BLaER1 treated with 17β-estradiol and CSF1 and Interleukin-3, amounts not matched to agents 10 nM and 100 nM (cell line): ENCODE data around the gene APOOL.
"Not testable (repeated sequence)": the region's sequence is repeated elsewhere in the genome, so short reads cannot be mapped to it uniquely, and the experiment has no call there.

Experiments used
- H3K27ac ChIP-seq, 11 experiments: shearing (Covaris generic); formaldehyde crosslinking; 2 replicates each; pipeline ENCODE4 v1.8.1; 2022
- H3K27me3 ChIP-seq, 11 experiments: shearing (Covaris generic); formaldehyde crosslinking; 2 replicates each; pipeline ENCODE4 v1.8.1; 2022
- H3K36me3 ChIP-seq, 11 experiments: shearing (Covaris generic); formaldehyde crosslinking; 2 replicates each; pipeline ENCODE4 v1.8.1; 2022
- H3K4me1 ChIP-seq, 10 experiments: shearing (Covaris generic); formaldehyde crosslinking; 2 replicates each; pipeline ENCODE4 v1.8.1; 2022
- H3K4me2 ChIP-seq, 11 experiments: shearing (Covaris generic); formaldehyde crosslinking; 2 replicates each; pipeline ENCODE4 v1.8.1; 2022
- H3K4me3 ChIP-seq, 10 experiments: shearing (Covaris generic); formaldehyde crosslinking; 2 replicates each; pipeline ENCODE4 v1.8.1; 2022
- H3K9ac ChIP-seq, 11 experiments: shearing (Covaris generic); formaldehyde crosslinking; 2 replicates each; pipeline ENCODE4 v1.8.1; 2022
- H3K9me3 ChIP-seq, 11 experiments: shearing (Covaris generic); formaldehyde crosslinking; replicated peaks in 1 of 11; 2 replicates each; pipeline ENCODE4 v1.8.1; 2022
- H4K20me1 ChIP-seq, 11 experiments: shearing (Covaris generic); formaldehyde crosslinking; 2 replicates each; pipeline ENCODE4 v1.8.1; 2022
- Cebpa-rat ChIP-seq, 11 experiments: shearing (Covaris generic); IDR thresholded peaks; 2 replicates each; pipeline ENCODE4 v1.8.1; 2022

APOOL gene

DNA sequence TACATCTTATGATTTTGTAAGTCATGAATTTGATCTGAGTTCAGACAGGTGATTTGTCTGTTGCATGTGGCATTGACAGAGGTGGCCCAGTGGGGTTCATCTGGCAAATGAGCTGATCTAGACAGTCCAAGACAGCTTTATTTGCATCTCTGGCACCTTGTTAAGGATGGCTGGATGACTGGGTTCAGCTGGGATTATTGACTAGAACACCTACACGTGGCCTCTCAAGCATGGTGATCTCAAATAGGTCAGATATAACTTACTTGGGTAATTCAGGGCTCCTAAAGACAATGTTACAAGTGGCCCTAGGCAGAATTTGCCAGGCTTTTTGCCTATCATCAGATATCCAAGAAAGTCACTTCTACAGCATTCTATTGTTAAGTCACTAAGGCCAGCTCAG, 48.0 kb downstream of the APOOL start:
- H3K27me3 ChIP-seq, result peaks cover 68 to 100% (median 82%) of the 10 kb centered on the region in 11 experiments
- no peak overlapping the region for H3K4me2 ChIP-seq
- no peak for TF ChIP-seq Cebpa-rat (IDR thresholded peaks at IDR 0.05)
- H3K4me1 ChIP-seq, result no peaks in the 10 kb centered on the region
- H3K4me3 ChIP-seq, result no peak overlapping the region
- no peaks in the 10 kb centered on the region; a peak in 1 of 22 replicates for H4K20me1 ChIP-seq
- no peak overlapping the region for H3K27ac ChIP-seq
- no peaks in the 10 kb centered on the region for H3K9me3 ChIP-seq
- H3K36me3 ChIP-seq, result no peaks in the 10 kb centered on the region
- no peak overlapping the region for H3K9ac ChIP-seq

DNA sequence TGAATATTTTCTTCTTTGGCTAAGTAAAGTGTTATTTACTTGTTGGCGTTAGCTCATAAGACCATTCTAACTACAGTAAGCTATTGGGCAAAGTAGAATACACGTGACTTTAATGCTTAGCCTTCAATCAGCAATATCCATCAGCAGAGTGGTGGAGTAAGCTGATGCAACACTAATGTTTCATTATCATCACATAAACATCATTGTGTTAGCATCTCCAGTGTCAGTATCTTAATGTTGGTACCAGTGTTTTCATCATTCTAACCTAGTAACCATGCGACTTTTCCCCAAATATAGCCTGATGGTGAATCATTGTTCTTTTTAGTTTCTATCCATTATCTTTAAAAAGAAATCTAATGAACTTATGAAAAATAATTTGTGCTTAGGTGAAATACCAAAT, 48.5 kb downstream of the APOOL start:
- H3K36me3 ChIP-seq, result no peaks in the 10 kb centered on the region
- no peaks in the 10 kb centered on the region for H3K9me3 ChIP-seq
- peaks cover 62 to 100% (median 81%) of the 10 kb centered on the region in 11 experiments for H3K27me3 ChIP-seq
- H3K4me2 ChIP-seq, result no peak overlapping the region
- no peak for TF ChIP-seq Cebpa-rat (IDR thresholded peaks at IDR 0.05)
- H3K27ac ChIP-seq, result no peak overlapping the region
- H3K9ac ChIP-seq, result no peak overlapping the region
- H3K4me3 ChIP-seq, result no peak overlapping the region
- no peaks in the 10 kb centered on the region; a peak in 1 of 22 replicates for H4K20me1 ChIP-seq
- H3K4me1 ChIP-seq, result no peaks in the 10 kb centered on the region

DNA sequence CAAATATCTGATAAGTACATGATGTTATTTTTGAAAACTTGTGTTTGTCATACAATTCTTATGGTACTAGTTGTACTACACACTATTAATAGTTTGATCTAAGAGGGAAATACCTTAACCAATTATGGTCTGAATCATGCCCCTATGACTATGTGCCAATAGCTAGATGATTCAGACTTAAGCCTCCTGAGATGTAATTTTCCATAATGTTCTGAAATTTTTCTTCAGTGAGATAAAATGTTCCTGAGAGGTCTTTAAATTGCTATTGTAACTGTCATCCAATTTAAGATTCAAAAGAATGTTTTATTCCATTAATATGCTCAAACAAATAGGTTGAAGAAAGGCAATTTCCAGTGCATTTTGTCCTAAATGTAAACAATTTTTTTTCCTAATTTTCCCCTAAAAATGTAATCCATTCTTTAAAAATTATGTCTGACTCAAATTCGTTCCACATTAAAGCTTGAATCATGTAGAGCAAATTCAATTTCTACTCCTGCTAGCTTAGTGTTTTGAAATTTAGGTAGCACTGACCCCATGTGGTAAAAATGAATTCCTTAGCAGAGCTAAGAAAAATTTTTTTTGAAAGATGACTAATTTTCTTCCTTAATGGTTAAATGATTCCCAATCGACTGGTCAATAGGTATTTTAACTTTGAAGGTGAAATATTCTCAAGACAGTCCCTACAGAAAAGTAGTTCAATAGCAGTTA, 49.1 kb downstream of the APOOL start:
- H3K27me3 ChIP-seq, result peaks cover 56 to 94% (median 75%) of the 10 kb centered on the region in 11 experiments
- no peaks in the 10 kb centered on the region for H3K36me3 ChIP-seq
- H3K27ac ChIP-seq, result no peak overlapping the region
- no peak overlapping the region for H3K9ac ChIP-seq
- H3K4me2 ChIP-seq, result no peak overlapping the region
- no peaks in the 10 kb centered on the region for H3K4me1 ChIP-seq
- TF ChIP-seq Cebpa-rat (IDR thresholded peaks at IDR 0.05), result no peak
- no peak overlapping the region for H3K4me3 ChIP-seq
- no peaks in the 10 kb centered on the region; a peak in 1 of 22 replicates for H4K20me1 ChIP-seq
- no peaks in the 10 kb centered on the region for H3K9me3 ChIP-seq

DNA sequence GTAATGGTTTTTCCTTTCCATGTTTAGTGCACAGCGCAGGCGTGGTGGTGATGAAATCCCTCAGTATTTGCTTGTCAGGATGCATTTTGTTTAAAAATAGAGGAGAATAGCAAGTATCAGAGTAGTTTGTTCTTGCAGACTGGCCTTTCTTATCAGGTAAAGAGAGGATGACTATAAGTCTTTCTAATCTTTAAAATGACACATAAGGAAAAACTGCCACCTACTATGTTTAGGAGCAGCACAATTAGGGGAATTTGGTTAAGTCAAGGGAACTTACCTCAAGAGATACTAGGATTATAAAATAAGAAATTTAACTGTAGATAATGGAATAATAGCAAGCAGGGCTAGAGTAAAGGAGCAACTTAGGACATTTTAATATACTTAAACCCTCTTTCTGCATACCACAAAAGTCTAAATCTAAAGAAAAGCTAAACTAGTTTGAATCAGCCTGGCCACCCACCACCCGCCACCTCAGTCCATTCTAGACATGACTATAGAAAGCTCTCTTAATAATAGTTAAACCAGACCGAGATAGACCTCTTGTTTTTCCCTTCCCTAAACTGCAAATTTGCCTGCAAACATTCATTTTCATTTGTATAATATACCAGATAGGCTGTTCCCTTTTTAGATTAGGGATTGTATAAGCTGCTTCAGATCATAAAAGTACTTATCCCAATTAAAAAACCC, 62.0 kb downstream of the APOOL start:
- Histone ChIP-seq H3K9ac (no peak overlapping the region), H3K27ac (no peak overlapping the region), H3K4me1 (no peaks in the 10 kb centered on the region), H3K36me3 (peaks cover 0 to 6% (median 0%) of the 10 kb centered on the region in 11 experiments; a peak in 1 of 22 replicates), H4K20me1 (no peaks in the 10 kb centered on the region), H3K9me3 (peaks cover 5 to 22% (median 13%) of the 10 kb centered on the region in 11 experiments; a peak in 16 of 22 replicates), H3K4me2 (no peak overlapping the region), H3K4me3 (no peak overlapping the region), H3K27me3 (peaks cover 58 to 89% (median 79%) of the 10 kb centered on the region in 11 experiments)
- TF ChIP-seq Cebpa-rat (IDR thresholded peaks at IDR 0.05), result no peak

- H4K20me1 ChIP-seq, H3K9ac ChIP-seq, H3K4me3 ChIP-seq, H3K9me3 ChIP-seq, H3K4me1 ChIP-seq, H3K4me2 ChIP-seq, H3K36me3 ChIP-seq, H3K27ac ChIP-seq: not testable (repeated sequence)
- H3K27me3 ChIP-seq, result peaks cover 13 to 52% (median 45%) of the 10 kb centered on the region in 11 experiments; a peak in 20 of 22 replicates
These were observed 73.6 kb downstream of the APOOL start for GRCh38 chrX:85077247-85077646.

GRCh38 chrX:85084770-85085393, 81.2 kb downstream of the APOOL start:
- Histone ChIP-seq H3K4me2 (no peak overlapping the region), H4K20me1 (no peaks in the 10 kb centered on the region), H3K4me1 (no peaks in the 10 kb centered on the region), H3K4me3 (no peak overlapping the region), H3K9me3 (no peaks in the 10 kb centered on the region), H3K9ac (no peak overlapping the region), H3K36me3 (peaks cover 0 to 12% (median 0%) of the 10 kb centered on the region in 11 experiments; a peak in 3 of 22 replicates), H3K27ac (no peak overlapping the region), H3K27me3 (peaks cover 35 to 76% (median 63%) of the 10 kb centered on the region in 11 experiments; a peak in 21 of 22 replicates)
- no peak for TF ChIP-seq Cebpa-rat (IDR thresholded peaks at IDR 0.05)

GRCh38 chrX:85089321-85089840, 85.7 kb downstream of the APOOL start:
- Histone ChIP-seq H3K4me3 (no peak overlapping the region), H3K36me3 (peaks cover 0 to 12% (median 0%) of the 10 kb centered on the region in 11 experiments; a peak in 3 of 22 replicates), H3K4me2 (no peak overlapping the region), H3K4me1 (no peaks in the 10 kb centered on the region), H4K20me1 (no peaks in the 10 kb centered on the region; a peak in 1 of 22 replicates), H3K27ac (no peak overlapping the region), H3K9me3 (no peaks in the 10 kb centered on the region), H3K9ac (no peak overlapping the region), H3K27me3 (peaks cover 57 to 80% (median 70%) of the 10 kb centered on the region in 11 experiments; a peak in 21 of 22 replicates)
- no peak for TF ChIP-seq Cebpa-rat (IDR thresholded peaks at IDR 0.05)

GRCh38 chrX:85107407-85107806, 103.7 kb downstream of the APOOL start:
- Histone ChIP-seq H3K9ac (no peak overlapping the region), H4K20me1 (no peaks in the 10 kb centered on the region), H3K27ac (no peak overlapping the region), H3K27me3 (peaks cover 8 to 54% (median 30%) of the 10 kb centered on the region in 11 experiments; a peak in 18 of 22 replicates), H3K9me3 (peaks cover 0 to 20% (median 9%) of the 10 kb centered on the region in 11 experiments; a peak in 15 of 22 replicates), H3K36me3 (no peaks in the 10 kb centered on the region), H3K4me2 (no peak overlapping the region), H3K4me1 (no peaks in the 10 kb centered on the region), H3K4me3 (no peak overlapping the region)
- no peak for TF ChIP-seq Cebpa-rat (IDR thresholded peaks at IDR 0.05)

GRCh38 chrX:85108165-85108564, 104.5 kb downstream of the APOOL start:
- peaks cover 10 to 54% (median 37%) of the 10 kb centered on the region in 11 experiments; a peak in 19 of 22 replicates for H3K27me3 ChIP-seq
- H3K4me3 ChIP-seq, result no peak overlapping the region
- H3K9me3 ChIP-seq, result peaks cover 0 to 20% (median 9%) of the 10 kb centered on the region in 11 experiments; a peak in 15 of 22 replicates
- H4K20me1 ChIP-seq, result no peaks in the 10 kb centered on the region
- no peaks in the 10 kb centered on the region for H3K4me1 ChIP-seq
- no peak overlapping the region for H3K4me2 ChIP-seq
- H3K36me3 ChIP-seq, result no peaks in the 10 kb centered on the region
- H3K9ac ChIP-seq, result no peak overlapping the region
- TF ChIP-seq Cebpa-rat (IDR thresholded peaks at IDR 0.05), result no peak
- H3K27ac ChIP-seq, result no peak overlapping the region
